ENCODE results near the gene FNTB. TPM values are rescaled to one million over a fixed set of nuclear protein-coding genes. Genes with fewer than 3 reads are reported as not detected.

The FNTB gene
- total RNA-seq, 1 donor from 2014 or later, result 30.1 TPM

DNA sequence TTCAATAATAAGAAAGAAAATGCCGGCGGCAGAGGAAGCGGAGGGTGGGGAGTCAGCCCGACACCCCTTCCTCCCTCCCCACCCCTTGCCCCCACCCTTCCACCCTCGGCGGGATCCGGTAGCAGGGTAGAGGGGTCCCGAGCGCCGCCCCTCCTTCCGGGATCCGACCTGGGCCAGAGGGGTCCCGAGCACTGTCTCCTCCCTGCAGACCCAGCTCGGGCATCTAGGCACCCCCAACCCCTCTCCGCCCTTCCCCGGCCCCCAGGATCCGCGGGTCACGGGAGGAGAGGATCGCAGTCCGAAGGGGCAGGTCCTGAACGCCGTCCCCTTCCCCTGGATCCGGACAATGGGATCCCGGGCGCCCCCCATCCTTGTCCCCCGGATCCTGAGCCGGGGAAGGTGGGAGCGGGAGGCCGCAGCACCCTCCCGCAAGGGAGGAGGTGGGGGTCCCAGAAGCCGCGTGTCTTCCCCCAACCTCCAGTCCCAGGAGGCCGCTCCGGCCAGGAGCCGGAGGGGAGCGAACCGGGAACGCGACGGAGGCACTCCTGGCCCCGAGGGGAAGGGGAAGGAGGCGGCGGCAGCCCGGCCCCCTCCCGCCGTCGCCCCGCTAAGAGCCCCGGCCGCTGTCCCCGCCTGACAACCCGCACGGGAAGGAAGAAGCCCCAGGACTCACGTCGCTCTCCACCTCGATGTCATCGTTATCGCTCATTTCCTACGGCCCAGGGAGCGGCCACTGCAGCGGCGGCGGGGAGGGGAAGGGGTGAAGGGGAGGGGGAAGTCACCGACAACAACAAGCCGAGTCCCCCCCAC is 115.1 kb downstream of the FNTB start:
- DNase-seq (ENCODE audit: extremely low spot score, unreplicated experiment), result peak; percentile 71
- Mint-ChIP-seq H3K27ac (peak overlapping the region; percentile 97), H3K27me3 (peaks cover 3% of the 10 kb centered on the region), H3K9me3 (no peaks in the 10 kb centered on the region), H3K4me1 (ENCODE audit: unreplicated experiment) (peaks cover 23% of the 10 kb centered on the region), H3K4me3 (peak overlapping the region; percentile 95), H3K36me3 (peaks cover 18% of the 10 kb centered on the region)
- TF ChIP-seq, protein P1, sequence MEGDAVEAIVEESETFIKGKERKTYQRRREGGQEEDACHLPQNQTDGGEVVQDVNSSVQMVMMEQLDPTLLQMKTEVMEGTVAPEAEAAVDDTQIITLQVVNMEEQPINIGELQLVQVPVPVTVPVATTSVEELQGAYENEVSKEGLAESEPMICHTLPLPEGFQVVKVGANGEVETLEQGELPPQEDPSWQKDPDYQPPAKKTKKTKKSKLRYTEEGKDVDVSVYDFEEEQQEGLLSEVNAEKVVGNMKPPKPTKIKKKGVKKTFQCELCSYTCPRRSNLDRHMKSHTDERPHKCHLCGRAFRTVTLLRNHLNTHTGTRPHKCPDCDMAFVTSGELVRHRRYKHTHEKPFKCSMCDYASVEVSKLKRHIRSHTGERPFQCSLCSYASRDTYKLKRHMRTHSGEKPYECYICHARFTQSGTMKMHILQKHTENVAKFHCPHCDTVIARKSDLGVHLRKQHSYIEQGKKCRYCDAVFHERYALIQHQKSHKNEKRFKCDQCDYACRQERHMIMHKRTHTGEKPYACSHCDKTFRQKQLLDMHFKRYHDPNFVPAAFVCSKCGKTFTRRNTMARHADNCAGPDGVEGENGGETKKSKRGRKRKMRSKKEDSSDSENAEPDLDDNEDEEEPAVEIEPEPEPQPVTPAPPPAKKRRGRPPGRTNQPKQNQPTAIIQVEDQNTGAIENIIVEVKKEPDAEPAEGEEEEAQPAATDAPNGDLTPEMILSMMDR (conservative IDR thresholded peaks at IDR 0.05), result no peak

- TF ChIP-seq, protein P1 (conservative IDR thresholded peaks at IDR 0.05), result no peak
- DNase-seq (ENCODE audit: extremely low spot score, unreplicated experiment), result peak; percentile 98
- peaks cover 17% of the 10 kb centered on the region for H3K4me1 Mint-ChIP-seq (ENCODE audit: unreplicated experiment)
- peak within 1 kb of the TSS; percentile 95 for H3K4me3 Mint-ChIP-seq
- peaks cover 3% of the 10 kb centered on the region for H3K27me3 Mint-ChIP-seq
- peaks cover 13% of the 10 kb centered on the region for H3K36me3 Mint-ChIP-seq
- peak within 1 kb of the TSS; percentile 97 for H3K27ac Mint-ChIP-seq
- no peaks in the 10 kb centered on the region for H3K9me3 Mint-ChIP-seq
These were observed 115.9 kb downstream of the FNTB start, which contains the start of gene MAX for GRCh38 chr14:65102441-65103149. MAX (minus strand) TSS chr14:65102517; CDS start chr14:65102339, 178 bp downstream.

DNA sequence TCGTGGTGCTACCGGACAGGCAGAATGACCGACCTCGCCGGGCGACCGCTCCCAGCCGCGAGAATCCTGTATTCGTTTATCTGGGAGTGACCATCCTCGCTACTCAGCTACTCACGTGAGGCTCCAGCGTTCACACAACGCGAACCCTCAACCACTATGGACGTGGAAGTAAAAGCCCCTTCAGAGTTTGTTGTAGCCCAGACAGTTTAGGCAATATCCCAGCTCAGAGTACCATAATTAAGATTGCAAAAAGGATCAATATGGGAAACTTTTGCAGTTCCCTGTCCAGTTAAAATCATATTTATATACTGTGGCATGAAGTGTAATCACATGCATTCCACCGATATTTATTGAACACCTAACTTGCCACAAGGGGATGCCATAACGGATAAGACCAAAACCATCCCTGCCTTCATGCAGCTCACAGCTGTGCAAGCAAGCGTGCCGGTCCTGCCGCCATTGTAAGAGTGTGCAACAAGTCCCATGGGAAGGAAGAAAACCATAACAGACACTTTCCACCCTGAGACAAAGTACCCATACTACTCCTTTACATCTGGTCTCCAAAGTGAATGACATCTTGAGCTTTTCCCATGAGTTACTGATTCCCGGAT is 116.6 kb downstream of the FNTB start:
- peaks cover 13% of the 10 kb centered on the region for H3K36me3 Mint-ChIP-seq
- DNase-seq (ENCODE audit: extremely low spot score, unreplicated experiment), result no peak
- peak overlapping the region; percentile 95 for H3K4me3 Mint-ChIP-seq
- H3K27ac Mint-ChIP-seq, result peak overlapping the region; percentile 97
- H3K4me1 Mint-ChIP-seq (ENCODE audit: unreplicated experiment), result peaks cover 17% of the 10 kb centered on the region
- peaks cover 3% of the 10 kb centered on the region for H3K27me3 Mint-ChIP-seq
- H3K9me3 Mint-ChIP-seq, result no peaks in the 10 kb centered on the region
- TF ChIP-seq, protein P1 (conservative IDR thresholded peaks at IDR 0.05), result peak; percentile 36

- Mint-ChIP-seq H3K4me3 (peak overlapping the region; percentile 42), H3K4me1 (ENCODE audit: unreplicated experiment) (peaks cover 14% of the 10 kb centered on the region), H3K27ac (peak overlapping the region; percentile 80), H3K36me3 (peaks cover 9% of the 10 kb centered on the region), H3K27me3 (peaks cover 3% of the 10 kb centered on the region), H3K9me3 (no peaks in the 10 kb centered on the region)
- TF ChIP-seq, protein P1 (conservative IDR thresholded peaks at IDR 0.05), result no peak
- DNase-seq (ENCODE audit: extremely low spot score, unreplicated experiment), result no peak
These were observed 118.1 kb downstream of the FNTB start for GRCh38 chr14:65104791-65105190.

DNA sequence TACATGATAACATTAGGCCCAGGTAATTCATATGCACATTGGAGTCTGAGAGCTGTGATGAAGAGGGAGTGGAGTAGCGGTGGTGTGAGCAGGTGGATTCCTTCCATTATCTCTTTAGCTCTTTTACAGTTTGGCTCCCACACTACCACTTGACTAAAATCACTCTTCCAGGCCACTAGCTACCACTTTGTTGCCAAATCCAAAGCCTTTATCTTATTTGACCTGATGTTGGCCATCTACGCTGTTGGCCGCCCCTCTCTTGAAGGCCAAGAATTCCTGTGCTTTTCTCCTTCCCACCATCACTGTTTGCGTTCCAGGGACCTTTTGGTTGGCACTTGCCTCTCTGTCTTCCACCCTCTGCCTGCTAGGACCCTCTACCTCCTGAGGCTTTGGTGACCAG is 119.6 kb downstream of the FNTB start:
- Mint-ChIP-seq H3K27ac (peak overlapping the region; percentile 48), H3K27me3 (peaks cover 3% of the 10 kb centered on the region), H3K36me3 (peaks cover 4% of the 10 kb centered on the region), H3K4me1 (ENCODE audit: unreplicated experiment) (peaks cover 4% of the 10 kb centered on the region), H3K4me3 (peak overlapping the region; percentile 41), H3K9me3 (no peaks in the 10 kb centered on the region)
- DNase-seq (ENCODE audit: extremely low spot score, unreplicated experiment), result no peak
- TF ChIP-seq, protein P1 (conservative IDR thresholded peaks at IDR 0.05), result no peak

Measured in type B pancreatic cell (in vitro differentiated cells).